Mucosa of rectum (tissue), 2 donors: Measurements from ENCODE around the gene OLAH.

Experiments used
- H3K27ac ChIP-seq, 2 donors: one replicate each; pipeline ENCODE4 v1.7.0; 2013; ENCODE audit warnings: inconsistent platforms in 2 of 2, low read depth in 2 of 2, low read length in 2 of 2
- H3K27me3 ChIP-seq, 2 donors: one replicate each; pipeline ENCODE4 v1.7.0; 2013; ENCODE audit warnings: low read length in 2 of 2; ENCODE audit not compliant: control insufficient read depth in 2 of 2, insufficient read depth in 2 of 2
- H3K36me3 ChIP-seq, 2 donors: one replicate each; pipeline ENCODE4 v1.7.0; 2013; ENCODE audit warnings: low read length in 2 of 2; ENCODE audit not compliant: control insufficient read depth in 2 of 2, insufficient read depth in 2 of 2
- H3K4me1 ChIP-seq, 2 donors: one replicate each; pipeline ENCODE4 v1.7.0; 2013; ENCODE audit warnings: low read length in 2 of 2, mild to moderate bottlenecking in 1 of 2; ENCODE audit not compliant: control insufficient read depth in 2 of 2, insufficient read depth in 2 of 2
- H3K4me3 ChIP-seq, 2 donors: one replicate each; pipeline ENCODE4 v1.7.0; 2013; ENCODE audit warnings: low read length in 2 of 2
- H3K9ac ChIP-seq, 2 donors: one replicate each; pipeline ENCODE4 v1.7.0; 2013; ENCODE audit warnings: low read length in 2 of 2, low read depth in 1 of 2, mild to moderate bottlenecking in 1 of 2
- H3K9me3 ChIP-seq, 2 donors: one replicate each; pipeline ENCODE4 v1.7.0; 2013; ENCODE audit warnings: low read length in 2 of 2; ENCODE audit not compliant: control insufficient read depth in 2 of 2
- donor health status: healthy.
- donor health status: Normal muscosa, but diverticular disease.

Gene OLAH

GRCh38 chr10:15037691-15038090 lies 6.1 kb upstream of the OLAH start:
- H3K4me3 ChIP-seq: no peak overlapping the region
- no peaks in the 10 kb centered on the region for H3K9me3 ChIP-seq
- no peaks in the 10 kb centered on the region for H3K4me1 ChIP-seq
- no peaks in the 10 kb centered on the region for H3K36me3 ChIP-seq
- no peak overlapping the region for H3K9ac ChIP-seq
- H3K27me3 ChIP-seq: no peaks in the 10 kb centered on the region
- H3K27ac ChIP-seq: no peak overlapping the region

- H3K9ac ChIP-seq: no peak overlapping the region
- no peaks in the 10 kb centered on the region for H3K4me1 ChIP-seq
- H3K27me3 ChIP-seq: no peaks in the 10 kb centered on the region
- no peaks in the 10 kb centered on the region for H3K9me3 ChIP-seq
- H3K36me3 ChIP-seq: no peaks in the 10 kb centered on the region
- H3K27ac ChIP-seq: no peak overlapping the region
- H3K4me3 ChIP-seq: no peak overlapping the region
Observed at GRCh38 chr10:15038416-15038815, 5.3 kb upstream of the OLAH start.

- H3K9ac ChIP-seq: no peak overlapping the region
- H3K4me1 ChIP-seq: no peaks in the 10 kb centered on the region
- no peaks in the 10 kb centered on the region for H3K36me3 ChIP-seq
- no peak overlapping the region for H3K4me3 ChIP-seq
- H3K9me3 ChIP-seq: no peaks in the 10 kb centered on the region
- H3K27me3 ChIP-seq: no peaks in the 10 kb centered on the region
- H3K27ac ChIP-seq: no peak overlapping the region
Observed at GRCh38 chr10:15045380-15045779, 1.6 kb downstream of the OLAH start.

GRCh38 chr10:15046626-15047025 lies 2.9 kb downstream of the OLAH start:
- Histone ChIP-seq H3K4me1 (no peaks in the 10 kb centered on the region), H3K9me3 (no peaks in the 10 kb centered on the region), H3K4me3 (no peak overlapping the region), H3K9ac (no peak overlapping the region), H3K27ac (no peak overlapping the region), H3K27me3 (no peaks in the 10 kb centered on the region), H3K36me3 (no peaks in the 10 kb centered on the region)

GRCh38 chr10:15049533-15049932 lies 5.8 kb downstream of the OLAH start:
- Histone ChIP-seq H3K36me3 (no peaks in the 10 kb centered on the region), H3K9me3 (no peaks in the 10 kb centered on the region), H3K27ac (no peak overlapping the region), H3K4me3 (no peak overlapping the region), H3K9ac (no peak overlapping the region), H3K4me1 (no peaks in the 10 kb centered on the region), H3K27me3 (no peaks in the 10 kb centered on the region)

DNA sequence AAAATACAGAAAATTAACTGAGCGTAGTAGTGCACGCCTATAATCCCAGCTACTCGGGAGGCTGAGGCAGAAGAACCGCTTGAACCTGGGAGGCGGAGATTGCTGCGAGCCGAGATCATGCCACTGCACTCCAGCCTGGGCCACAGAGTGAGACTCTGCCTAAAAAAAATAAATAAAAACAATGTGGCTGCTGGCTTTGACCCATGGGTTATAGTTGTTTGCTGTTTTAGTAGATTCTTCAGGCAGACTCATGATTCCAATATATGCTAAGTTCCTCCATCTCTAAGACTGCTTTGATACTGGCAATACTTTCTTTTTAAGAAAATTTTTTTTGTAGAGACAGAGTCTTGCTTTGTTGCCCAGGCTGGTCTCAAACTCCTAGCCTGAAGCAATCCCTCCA lies 8.4 kb downstream of the OLAH start:
- Histone ChIP-seq H3K4me3 (no peak overlapping the region), H3K27me3 (no peaks in the 10 kb centered on the region), H3K27ac (no peak overlapping the region), H3K36me3 (no peaks in the 10 kb centered on the region), H3K9me3 (no peaks in the 10 kb centered on the region), H3K9ac (no peak overlapping the region), H3K4me1 (no peaks in the 10 kb centered on the region)

DNA sequence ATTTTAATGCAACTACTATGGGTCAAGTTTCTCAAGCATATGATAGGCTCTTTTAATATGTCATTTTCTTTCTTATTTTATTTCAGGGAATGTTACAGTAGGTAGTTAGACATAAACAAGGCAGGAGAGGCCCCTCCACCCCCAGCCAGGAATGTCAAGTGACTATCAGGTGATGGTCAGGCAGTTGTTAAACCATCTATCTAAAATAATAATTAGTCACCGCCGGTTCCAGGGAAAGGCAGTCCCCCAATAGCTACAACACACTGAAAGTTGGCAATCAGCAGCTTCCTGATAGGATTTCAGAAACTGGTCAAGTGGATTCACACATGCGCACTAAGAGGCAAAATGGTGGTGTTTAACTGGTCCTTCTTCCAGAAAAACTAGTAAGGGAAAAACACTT lies 9.3 kb downstream of the OLAH start:
- Histone ChIP-seq H3K4me3 (no peak overlapping the region), H3K9ac (no peak overlapping the region), H3K36me3 (no peaks in the 10 kb centered on the region), H3K27ac (no peak overlapping the region), H3K27me3 (no peaks in the 10 kb centered on the region), H3K9me3 (no peaks in the 10 kb centered on the region), H3K4me1 (no peaks in the 10 kb centered on the region)

DNA sequence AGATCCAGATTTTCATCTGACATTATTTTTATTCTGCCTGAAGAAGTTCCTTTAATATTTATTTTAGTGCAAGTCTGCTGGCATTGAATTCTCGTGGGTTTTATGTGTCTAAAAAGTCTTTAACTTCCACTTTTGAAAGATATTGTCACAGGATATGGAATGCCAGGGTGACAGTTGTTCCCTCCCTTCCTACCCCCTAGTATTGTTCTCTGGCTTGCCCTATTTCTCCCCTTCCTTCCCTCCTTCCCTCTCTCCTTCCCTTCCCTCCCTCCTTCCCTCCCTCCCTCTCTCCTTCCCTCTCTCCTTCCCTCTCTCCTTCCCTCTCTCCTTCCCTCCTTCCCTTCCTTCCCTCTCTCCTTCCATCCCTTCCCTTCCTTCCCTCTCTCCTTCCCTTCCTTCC lies 14.9 kb downstream of the OLAH start:
- Histone ChIP-seq H3K9me3 (peaks cover 0 to 5% of the 10 kb centered on the region in 2 donors), H3K4me1 (no peaks in the 10 kb centered on the region), H3K9ac (no peak overlapping the region), H3K4me3 (no peak overlapping the region), H3K27me3 (no peaks in the 10 kb centered on the region), H3K36me3 (no peaks in the 10 kb centered on the region), H3K27ac (no peak overlapping the region)

GRCh38 chr10:15059914-15060313 lies 16.2 kb downstream of the OLAH start:
- no peak overlapping the region for H3K9ac ChIP-seq
- no peaks in the 10 kb centered on the region for H3K27me3 ChIP-seq
- H3K9me3 ChIP-seq: peaks cover 0 to 5% of the 10 kb centered on the region in 2 donors
- no peaks in the 10 kb centered on the region for H3K36me3 ChIP-seq
- no peak overlapping the region for H3K4me3 ChIP-seq
- no peaks in the 10 kb centered on the region for H3K4me1 ChIP-seq
- no peak overlapping the region for H3K27ac ChIP-seq

DNA sequence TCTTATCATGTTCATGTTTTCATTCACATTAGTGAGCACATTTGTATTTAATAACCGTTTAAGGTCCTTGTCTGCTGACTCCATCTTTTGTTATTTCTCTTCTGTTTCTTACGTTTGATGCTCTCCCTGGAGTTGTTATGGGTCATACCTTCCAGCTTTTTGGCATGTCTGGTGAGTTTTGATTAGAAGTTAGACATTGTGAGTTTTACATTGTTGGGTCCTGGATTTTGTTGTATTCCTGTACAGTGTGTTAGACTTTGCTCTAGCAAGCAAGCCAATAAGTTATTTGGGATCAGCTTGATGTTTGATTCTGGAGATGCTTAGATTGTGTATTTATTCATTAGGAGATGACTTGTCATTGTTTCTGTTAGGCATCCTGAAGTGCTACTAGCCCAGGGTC lies 16.9 kb downstream of the OLAH start:
- Histone ChIP-seq H3K27ac (no peak overlapping the region), H3K4me3 (no peak overlapping the region), H3K9me3 (peaks cover 0 to 5% of the 10 kb centered on the region in 2 donors), H3K9ac (no peak overlapping the region), H3K4me1 (no peaks in the 10 kb centered on the region), H3K27me3 (no peaks in the 10 kb centered on the region), H3K36me3 (no peaks in the 10 kb centered on the region)

DNA sequence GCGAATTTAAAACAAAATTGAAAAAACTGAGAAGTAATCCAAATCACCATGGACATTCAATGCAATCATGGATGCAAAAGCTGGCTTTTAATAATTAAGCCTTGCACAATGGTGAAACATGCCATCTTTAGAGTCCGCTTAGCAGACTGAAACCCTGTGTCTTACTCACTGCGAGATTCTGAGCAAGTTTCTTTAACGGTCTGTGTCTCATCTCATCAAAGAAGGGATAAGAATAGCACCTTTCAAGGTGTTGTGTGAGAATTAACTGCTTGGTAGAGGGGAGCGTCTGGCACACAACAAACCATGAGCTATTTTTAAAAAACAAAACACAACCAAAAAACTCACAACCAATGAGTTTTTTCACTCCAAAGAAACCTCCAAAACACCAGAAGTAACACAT lies 23.4 kb downstream of the OLAH start:
- no peak overlapping the region for H3K4me3 ChIP-seq
- no peak overlapping the region for H3K27ac ChIP-seq
- H3K9ac ChIP-seq: no peak overlapping the region
- no peaks in the 10 kb centered on the region for H3K36me3 ChIP-seq
- no peaks in the 10 kb centered on the region for H3K27me3 ChIP-seq
- H3K4me1 ChIP-seq: no peaks in the 10 kb centered on the region
- H3K9me3 ChIP-seq: no peaks in the 10 kb centered on the region
